Prostate gland (tissue), 2 donors: ENCODE results near the gene TMEM178B. TPM values are rescaled to one million over a fixed set of nuclear protein-coding genes. Genes with fewer than 3 reads are reported as not detected.

Experiments used
- DNase-seq: peaks from one replicate; pipeline ENCODE4 v3.0.0-alpha.2; 2019; ENCODE audit warnings: low spot score
- H3K27ac ChIP-seq, 2 donors: fragments of 200-600 bp; sonication (generic); 2 replicates each; pipeline ENCODE4 v1.5.1; 2017 to 2019
- H3K27me3 ChIP-seq: fragments of 200-600 bp; sonication (generic); replicated peaks from 2 replicates; pipeline ENCODE4 v1.5.1; 2019; ENCODE audit not compliant: insufficient read depth
- H3K36me3 ChIP-seq, 2 donors: fragments of 200-600 bp; sonication (generic); 1 replicate in 1 of 2; 2 replicates in 1 of 2; pipeline versions ENCODE4 v1.5.1 to v1.8.1; 2017 to 2019
- H3K4me1 ChIP-seq: fragments of 200-600 bp; sonication (generic); replicated peaks from 2 replicates; pipeline ENCODE4 v1.5.1; 2019
- H3K4me3 ChIP-seq, 2 donors: fragments of 200-600 bp; sonication (generic); 2 replicates each; pipeline ENCODE4 v1.5.1; 2017 to 2019
- H3K9me3 ChIP-seq: fragments of 200-600 bp; sonication (generic); 2 replicates; pipeline ENCODE4 v1.5.1; 2017
- CTCF ChIP-seq, 4 experiments: fragments of 200-600 bp in 2 of 4; fragments of 450-650 bp in 2 of 4; sonication (generic) in 2 of 4; IDR thresholded peaks; 1 replicate in 3 of 4; 2 replicates in 1 of 4; pipeline ENCODE4 v1.5.1; 2016 to 2019; ENCODE audit warnings: antibody characterized with exemption in 4 of 4, mild to moderate bottlenecking in 2 of 4, moderate library complexity in 2 of 4
- POLR2A ChIP-seq: fragments of 450-650 bp; IDR thresholded peaks from one replicate; pipeline ENCODE4 v1.6.1; 2016; ENCODE audit warnings: antibody characterized with exemption, mild to moderate bottlenecking
- POLR2AphosphoS5 ChIP-seq: sonication (generic); formaldehyde crosslinking; IDR thresholded peaks from one replicate; pipeline ENCODE4 v1.6.1; 2017; ENCODE audit warnings: antibody characterized with exemption
- WGBS: methylation state at CpG from one replicate; pipeline ENCODE4 v1.1.5; 2018; 5-methylcytosine and 5-hydroxymethylcytosine counted together
- intact Hi-C: fragments of 100-400 bp; cut with DNase I; formaldehyde crosslinking; loops from one replicate; pipeline ENCODE4 v1.14.2; 2022
- total RNA-seq, 2 donors: library from RNA; depleted of rRNA; stranded (reverse); fragments of >200 nt; gene quantifications; one replicate each; pipeline ENCODE4 v1.1.0, GENCODE V29; 2016

Gene TMEM178B
- total RNA-seq, 2 donors from 2014 or later: 3.4 to 5.2 TPM

- no peak overlapping the region for H3K4me3 ChIP-seq
- no peak overlapping the region for H3K27ac ChIP-seq
- WGBS: 91% methylated on average over 6 of the region's 6 CpGs
- no peaks in the 10 kb centered on the region for H3K36me3 ChIP-seq
- no peaks in the 10 kb centered on the region for H3K27me3 ChIP-seq
- H3K4me1 ChIP-seq: peaks cover 2% of the 10 kb centered on the region
- no peak for DNase-seq
- H3K9me3 ChIP-seq: no peaks in the 10 kb centered on the region
- intact Hi-C loops: no loop called here
- TF ChIP-seq CTCF (IDR thresholded peaks at IDR 0.05) (no peak), POLR2A (no peak), POLR2AphosphoS5 (no peak)
These were observed 316.5 kb downstream of the TMEM178B start for GRCh38 chr7:141390339-141390738.

DNA sequence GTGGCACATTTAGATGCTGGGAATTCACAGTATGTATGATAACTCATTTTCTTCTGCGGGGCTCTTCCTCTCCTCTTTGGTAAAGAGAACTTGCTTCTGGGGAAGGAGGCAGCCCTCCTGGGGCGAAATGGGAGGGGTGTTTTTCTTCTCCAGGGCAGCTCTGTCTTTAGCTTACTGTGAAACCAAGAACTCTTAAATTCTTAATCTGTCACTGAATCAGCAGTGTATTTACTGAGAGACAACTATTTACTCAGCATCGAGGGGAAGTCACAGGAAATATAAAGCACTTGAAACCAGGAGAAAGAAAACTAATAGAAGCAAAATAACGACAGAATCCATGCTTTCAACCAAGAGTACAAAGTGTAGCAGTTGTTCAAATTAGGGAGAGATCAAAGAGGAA is 319.2 kb downstream of the TMEM178B start:
- no peaks in the 10 kb centered on the region for H3K36me3 ChIP-seq
- TF ChIP-seq POLR2A (no peak), CTCF (IDR thresholded peaks at IDR 0.05) (no peak), POLR2AphosphoS5 (no peak)
- peak overlapping the region in 1 of 2 donors; percentile 47 for H3K27ac ChIP-seq
- no peaks in the 10 kb centered on the region for H3K9me3 ChIP-seq
- H3K4me3 ChIP-seq: no peak overlapping the region
- intact Hi-C loops: no loop called here
- H3K27me3 ChIP-seq: no peaks in the 10 kb centered on the region
- no peak for DNase-seq
- H3K4me1 ChIP-seq: peaks cover 2% of the 10 kb centered on the region
- 30% methylated on average over 4 of the region's 4 CpGs for WGBS

GRCh38 chr7:141397236-141398163 is 323.6 kb downstream of the TMEM178B start:
- intact Hi-C loops: no loop called here
- 90% methylated on average over 7 of the region's 7 CpGs for WGBS
- no peak for TF ChIP-seq CTCF (IDR thresholded peaks at IDR 0.05)
- no peak for TF ChIP-seq POLR2AphosphoS5
- TF ChIP-seq POLR2A: no peak

GRCh38 chr7:141400356-141400755 is 326.5 kb downstream of the TMEM178B start:
- H3K4me1 ChIP-seq: no peaks in the 10 kb centered on the region

More at GRCh38 chr7:141397236-141398163, 323.6 kb downstream of the TMEM178B start:
- H3K36me3 ChIP-seq: no peaks in the 10 kb centered on the region
- no peak overlapping the region for H3K27ac ChIP-seq
- H3K27me3 ChIP-seq: no peaks in the 10 kb centered on the region
- H3K4me3 ChIP-seq: no peak overlapping the region
- no peak for DNase-seq
- no peaks in the 10 kb centered on the region for H3K9me3 ChIP-seq
- H3K4me1 ChIP-seq: no peaks in the 10 kb centered on the region

More at GRCh38 chr7:141400356-141400755, 326.5 kb downstream of the TMEM178B start:
- intact Hi-C loops: no loop called here
- H3K27me3 ChIP-seq: no peaks in the 10 kb centered on the region
- no peak for DNase-seq
- TF ChIP-seq CTCF (IDR thresholded peaks at IDR 0.05) (no peak), POLR2AphosphoS5 (no peak), POLR2A (no peak)
- no peaks in the 10 kb centered on the region for H3K36me3 ChIP-seq
- WGBS: 69% methylated on average over 2 of the region's 2 CpGs
- H3K4me3 ChIP-seq: no peak overlapping the region
- H3K27ac ChIP-seq: no peak overlapping the region
- H3K9me3 ChIP-seq: no peaks in the 10 kb centered on the region
